H1 (cell line): ENCODE data around the gene LHCGR.

Experiments
- BRCA1 ChIP-seq: IDR thresholded peaks from 2 replicates; pipeline ENCODE4 v1.6.1; 2012; ENCODE audit warnings: low read depth, low read length, improper control_type of control experiment
- CBX5 ChIP-seq: fragments of 300-800, 300-1000 bp; sonication (generic); IDR thresholded peaks from 2 replicates; pipeline ENCODE4 v1.7.1; 2016; ENCODE audit warnings: antibody characterized with exemption, low read length, low read depth
- EGR1 ChIP-seq: IDR thresholded peaks from 2 replicates; pipeline ENCODE4 v1.6.1; 2011; ENCODE audit warnings: low read depth, low read length, borderline replicate concordance
- POLR2A ChIP-seq, 2 experiments: IDR thresholded peaks; 1 replicate in 1 of 2; 2 replicates in 1 of 2; pipeline ENCODE4 v1.6.1; 2011; ENCODE audit warnings: low read depth in 2 of 2, low read length in 2 of 2, mild to moderate bottlenecking in 2 of 2; ENCODE audit errors: control extremely low read depth in 1 of 2
- ZNF274 ChIP-seq: IDR thresholded peaks from 2 replicates; pipeline ENCODE4 v1.7.0; 2012; ENCODE audit warnings: low read length, borderline replicate concordance; ENCODE audit errors: extremely low read depth
- TF ChIP-seq, protein P1 (sequence below): IDR thresholded peaks from 2 replicates; pipeline ENCODE4 v1.6.1; 2011; ENCODE audit warnings: low read length, improper control_type of control experiment

DNA sequence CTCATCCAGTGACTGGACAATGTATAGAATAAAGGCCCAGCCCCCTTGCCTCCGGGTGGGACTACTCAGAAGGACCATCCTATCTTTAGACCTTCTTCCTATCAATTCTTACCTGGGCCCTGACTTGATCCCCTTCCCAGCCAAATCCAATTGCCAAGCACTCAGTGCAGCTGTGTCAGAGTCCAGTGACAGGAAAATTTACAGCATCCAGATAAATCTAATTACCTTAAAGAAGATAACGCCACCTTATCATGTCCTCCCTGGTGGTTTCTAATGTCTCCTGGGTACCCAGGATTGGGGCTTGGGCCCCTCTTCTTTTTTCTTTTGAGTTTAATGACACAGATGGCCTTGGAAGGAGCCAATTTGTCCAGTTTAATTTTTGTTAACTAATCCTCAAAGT is 19.3 kb downstream of the LHCGR start:
- no peak for TF ChIP-seq POLR2A (IDR thresholded peaks at IDR 0.05; ENCODE audit: control extremely low read depth in 1 of 2, low read depth in 2 of 2, low read length in 2 of 2)
- TF ChIP-seq, protein P1, sequence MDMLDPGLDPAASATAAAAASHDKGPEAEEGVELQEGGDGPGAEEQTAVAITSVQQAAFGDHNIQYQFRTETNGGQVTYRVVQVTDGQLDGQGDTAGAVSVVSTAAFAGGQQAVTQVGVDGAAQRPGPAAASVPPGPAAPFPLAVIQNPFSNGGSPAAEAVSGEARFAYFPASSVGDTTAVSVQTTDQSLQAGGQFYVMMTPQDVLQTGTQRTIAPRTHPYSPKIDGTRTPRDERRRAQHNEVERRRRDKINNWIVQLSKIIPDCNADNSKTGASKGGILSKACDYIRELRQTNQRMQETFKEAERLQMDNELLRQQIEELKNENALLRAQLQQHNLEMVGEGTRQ: no peak
- no peak for TF ChIP-seq BRCA1
- no peak for TF ChIP-seq EGR1
- TF ChIP-seq ZNF274: no peak
- no peak for TF ChIP-seq CBX5
